ENCODE measurements around the gene DPP7. TPM values are rescaled to one million over a fixed set of nuclear protein-coding genes. Genes with fewer than 3 reads are reported as not detected.

Gene DPP7
- total and polyA plus RNA-seq, 2 donors (not counting 1 experiment from before 2014, with no cell fraction given), result 324 to 506 TPM

DNA sequence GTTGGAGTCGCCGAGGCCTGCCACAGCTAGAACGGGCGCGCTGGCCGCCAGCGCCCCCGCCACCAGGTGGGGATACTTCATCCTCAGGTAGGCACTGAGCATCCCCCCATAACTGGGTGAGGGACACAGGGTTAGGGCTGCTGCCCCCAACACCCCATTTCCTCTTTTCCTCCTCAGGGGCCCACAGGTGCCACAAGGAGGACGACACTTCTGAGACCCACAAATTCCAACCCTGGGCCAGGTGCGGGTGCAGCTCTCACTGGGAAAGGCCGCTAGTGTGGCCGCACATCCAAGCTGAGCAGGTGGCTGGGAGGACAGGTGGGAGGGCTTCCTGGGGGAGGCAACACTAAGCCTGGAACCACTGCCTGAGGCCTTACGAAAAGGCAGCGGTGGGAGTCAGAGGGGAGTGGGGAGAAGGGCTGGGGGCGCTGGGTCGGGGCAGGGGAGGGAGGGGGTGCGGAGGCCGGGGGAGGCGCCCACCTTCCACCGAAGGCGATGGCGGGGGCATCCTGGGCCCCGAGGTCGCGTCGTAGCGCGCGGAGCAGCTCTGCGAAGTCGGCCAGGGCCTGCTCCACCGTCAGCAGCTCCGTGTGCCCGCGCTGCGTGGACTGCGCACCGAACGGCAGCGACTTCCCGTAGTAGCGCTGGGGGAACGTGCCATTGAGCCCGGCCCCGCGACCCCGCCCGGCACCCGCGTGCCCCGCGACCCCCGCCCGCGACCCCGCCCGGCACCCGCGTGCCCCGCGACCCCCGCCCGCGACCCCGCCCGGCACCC lies 961 bp downstream of the DPP7 start:
- no peak overlapping the region for H2AFZ ChIP-seq (ENCODE audit: insufficient read depth, low read depth, low read length, poor library complexity, severe bottlenecking)
- H4K20me1 ChIP-seq (ENCODE audit: control insufficient read depth, insufficient read depth, low read length, poor library complexity, severe bottlenecking), result peaks cover 9% of the 10 kb centered on the region
- peak overlapping the region in 1 of 5 experiments; percentile 32 for H3K4me3 ChIP-seq (ENCODE audit: control extremely low read depth in 1 of 5, extremely low read depth in 1 of 5, insufficient read depth in 1 of 5, low read depth in 2 of 5, low read length in 4 of 5)
- H3K9ac ChIP-seq (ENCODE audit: low read length), result no peak overlapping the region
- no peak overlapping the region for H3K27ac Mint-ChIP-seq
- H3K4me1 Mint-ChIP-seq, result peaks cover 10% of the 10 kb centered on the region
- peaks cover 0 to 39% of the 10 kb centered on the region in 2 experiments for H3K36me3 ChIP-seq (replicated peaks in 1 of 2; ENCODE audit: control extremely low read depth in 1 of 2, control insufficient read depth in 1 of 2, extremely low read depth in 1 of 2, insufficient read depth in 2 of 2, low read length in 1 of 2)
- peak; percentile 19 for ATAC-seq (ENCODE audit: low read depth)
- H3K4me1 ChIP-seq (ENCODE audit: control insufficient read depth in 2 of 2, insufficient read depth in 2 of 2, low read length in 2 of 2), result peaks cover 9 to 18% of the 10 kb centered on the region in 2 donors
- H3K9me3 ChIP-seq (ENCODE audit: control extremely low read depth in 1 of 3, control insufficient read depth in 2 of 3, insufficient read depth in 1 of 3, low read length in 2 of 3), result no peaks in the 10 kb centered on the region
- ChIA-PET CTCF (interaction anchor here (1.1 to 1.3 kb wide), 3 partner anchors 17 to 123 kb away, joined by 3 to 6 read pairs (median 4); no protein-coding TSS in a partner anchor), POLR2A (interaction anchor here (0.7 kb wide), 2 partner anchors 107 to 160 kb away, joined by 4 to 6 read pairs; no protein-coding TSS in a partner anchor)
- WGBS (ENCODE audit: insufficient coverage), result 29% methylated on average over 60 of the region's 66 CpGs
- no peaks in the 10 kb centered on the region for H3K27me3 ChIP-seq (replicated peaks in 1 of 4; ENCODE audit: control extremely low read depth in 1 of 4, control insufficient read depth in 3 of 4, insufficient read depth in 4 of 4, low read length in 3 of 4)
- peak overlapping the region; percentile 81 for H3K4me3 Mint-ChIP-seq
- peaks cover 14% of the 10 kb centered on the region for H3K79me2 ChIP-seq (ENCODE audit: control insufficient read depth, insufficient read depth, low read length)
- H3K9me3 Mint-ChIP-seq (ENCODE audit: insufficient read depth), result no peaks in the 10 kb centered on the region
- peak; percentile 52 for DNase-seq
- intact Hi-C loops (cut with micrococcal nuclease), result loop anchor here (2.0 kb wide), 1 partner anchor 27 kb away; the partner anchor contains the start of gene MAN1B1
- no peaks in the 10 kb centered on the region for H3K27me3 Mint-ChIP-seq
- TF ChIP-seq, protein P1, sequence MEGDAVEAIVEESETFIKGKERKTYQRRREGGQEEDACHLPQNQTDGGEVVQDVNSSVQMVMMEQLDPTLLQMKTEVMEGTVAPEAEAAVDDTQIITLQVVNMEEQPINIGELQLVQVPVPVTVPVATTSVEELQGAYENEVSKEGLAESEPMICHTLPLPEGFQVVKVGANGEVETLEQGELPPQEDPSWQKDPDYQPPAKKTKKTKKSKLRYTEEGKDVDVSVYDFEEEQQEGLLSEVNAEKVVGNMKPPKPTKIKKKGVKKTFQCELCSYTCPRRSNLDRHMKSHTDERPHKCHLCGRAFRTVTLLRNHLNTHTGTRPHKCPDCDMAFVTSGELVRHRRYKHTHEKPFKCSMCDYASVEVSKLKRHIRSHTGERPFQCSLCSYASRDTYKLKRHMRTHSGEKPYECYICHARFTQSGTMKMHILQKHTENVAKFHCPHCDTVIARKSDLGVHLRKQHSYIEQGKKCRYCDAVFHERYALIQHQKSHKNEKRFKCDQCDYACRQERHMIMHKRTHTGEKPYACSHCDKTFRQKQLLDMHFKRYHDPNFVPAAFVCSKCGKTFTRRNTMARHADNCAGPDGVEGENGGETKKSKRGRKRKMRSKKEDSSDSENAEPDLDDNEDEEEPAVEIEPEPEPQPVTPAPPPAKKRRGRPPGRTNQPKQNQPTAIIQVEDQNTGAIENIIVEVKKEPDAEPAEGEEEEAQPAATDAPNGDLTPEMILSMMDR (IDR thresholded peaks at IDR 0.05), result no peak
- TF ChIP-seq EZH2 (IDR thresholded peaks at IDR 0.05; ENCODE audit: borderline replicate concordance, insufficient read depth, low read depth, low read length, poor library complexity, severe bottlenecking), result no peak
- no peak overlapping the region for H3K27ac ChIP-seq (ENCODE audit: low read length in 2 of 2)
- H3K4me2 ChIP-seq (replicated peaks; ENCODE audit: low read depth, low read length, poor library complexity, severe bottlenecking), result peak overlapping the region; percentile 100
